GM23338 (cell line): ENCODE data around the gene CRISPLD2. TPM values are rescaled to one million over a fixed set of nuclear protein-coding genes. Genes with fewer than 3 reads are reported as not detected.

Experiments
- ATAC-seq: fragments of 200-7000 bp; cut with Tn5 transposase; 3 replicates; pipeline ENCODE4 v1.9.1; 2020
- DNase-seq: peaks from one replicate; pipeline ENCODE4 v3.0.0-alpha.2; 2015; ENCODE audit warnings: low spot score
- H2AFZ ChIP-seq: fragments of 200-600 bp; sonication (generic); 2 replicates; pipeline ENCODE4 v1.8.0; 2016; ENCODE audit warnings: antibody characterized with exemption, mild to moderate bottlenecking, moderate library complexity
- H3F3A ChIP-seq: fragments of 200-600 bp; sonication (generic); replicated peaks from 2 replicates; pipeline ENCODE4 v1.8.0; 2017; ENCODE audit warnings: antibody characterized with exemption, mixed run types, low read depth
- H3K27ac ChIP-seq: fragments of 200-600 bp; sonication (generic); 2 replicates; pipeline ENCODE4 v1.6.1; 2016; ENCODE audit warnings: low read depth
- H3K27me3 ChIP-seq: fragments of 200-600 bp; sonication (generic); 2 replicates; pipeline ENCODE4 v1.8.0; 2016; ENCODE audit warnings: mild to moderate bottlenecking, mixed run types, moderate library complexity; ENCODE audit not compliant: insufficient read depth
- H3K36me3 ChIP-seq: fragments of 200-600 bp; sonication (generic); 2 replicates; pipeline ENCODE4 v1.8.0; 2016; ENCODE audit warnings: mild to moderate bottlenecking; ENCODE audit not compliant: insufficient read depth
- H3K4me1 ChIP-seq: fragments of 200-600 bp; sonication (generic); 2 replicates; pipeline ENCODE4 v1.8.0; 2016; ENCODE audit warnings: mild to moderate bottlenecking, moderate library complexity; ENCODE audit not compliant: insufficient read depth
- H3K4me2 ChIP-seq: fragments of 200-600 bp; sonication (generic); 2 replicates; pipeline ENCODE4 v1.7.1; 2017; ENCODE audit warnings: mixed run types
- H3K4me3 ChIP-seq: fragments of 200-600 bp; sonication (generic); 2 replicates; pipeline ENCODE4 v1.6.1; 2016; ENCODE audit warnings: mixed run types
- H3K79me2 ChIP-seq: fragments of 200-600 bp; sonication (generic); replicated peaks from 2 replicates; pipeline ENCODE4 v1.8.0; 2017; ENCODE audit warnings: mild to moderate bottlenecking; ENCODE audit not compliant: insufficient read depth
- H3K9me2 ChIP-seq: fragments of 200-600 bp; sonication (generic); 2 replicates; pipeline ENCODE4 v1.8.0; 2017; ENCODE audit not compliant: insufficient read depth
- H4K20me1 ChIP-seq: fragments of 200-600 bp; sonication (generic); replicated peaks from 2 replicates; pipeline ENCODE4 v1.8.0; 2017; ENCODE audit warnings: mild to moderate bottlenecking; ENCODE audit not compliant: insufficient read depth
- H3K27ac Mint-ChIP-seq: 2 replicates; pipeline ENCODE4 v1.8.0; 2020; ENCODE audit warnings: inconsistent platforms, mild to moderate bottlenecking, moderate library complexity, mixed read lengths
- H3K27me3 Mint-ChIP-seq: 3 replicates; pipeline ENCODE4 v1.8.0; 2022; ENCODE audit warnings: low read depth, mild to moderate bottlenecking, moderate library complexity, mixed read lengths, inconsistent platforms; ENCODE audit not compliant: insufficient read depth, poor library complexity
- H3K36me3 Mint-ChIP-seq: 3 replicates; pipeline ENCODE4 v1.8.0; 2021; ENCODE audit warnings: low read depth, mild to moderate bottlenecking, inconsistent platforms, moderate library complexity, mixed read lengths
- H3K4me1 Mint-ChIP-seq: 3 replicates; pipeline ENCODE4 v1.8.0; 2020; ENCODE audit warnings: mild to moderate bottlenecking, inconsistent platforms, mixed read lengths
- H3K4me3 Mint-ChIP-seq: 3 replicates; pipeline ENCODE4 v1.8.0; 2021; ENCODE audit warnings: moderate library complexity, mild to moderate bottlenecking, inconsistent platforms, mixed read lengths
- H3K9me3 Mint-ChIP-seq: 3 replicates; pipeline ENCODE4 v1.8.0; 2020; ENCODE audit warnings: moderate library complexity, mild to moderate bottlenecking, inconsistent platforms, mixed read lengths
- EZH2 ChIP-seq: fragments of 200-600 bp; sonication (generic); IDR thresholded peaks from one replicate; pipeline ENCODE4 v1.8.0; 2017; ENCODE audit warnings: antibody characterized with exemption, mild to moderate bottlenecking, low read depth; ENCODE audit not compliant: unreplicated experiment
- JUNB ChIP-seq: IDR thresholded peaks from one replicate; pipeline ENCODE4 v1.6.1; 2016; ENCODE audit warnings: antibody characterized with exemption; ENCODE audit not compliant: unreplicated experiment
- POLR2AphosphoS5 ChIP-seq: IDR thresholded peaks from 2 replicates; pipeline ENCODE4 v1.6.1; 2016; ENCODE audit warnings: antibody characterized with exemption, low read depth
- REST ChIP-seq: IDR thresholded peaks from one replicate; pipeline ENCODE4 v1.6.1; 2018; ENCODE audit warnings: antibody characterized with exemption; ENCODE audit not compliant: unreplicated experiment
- ZNF114 ChIP-seq: fragments of 250-450 bp; sonication (Bioruptor Pico); IDR thresholded peaks from 2 replicates; pipeline ENCODE4 v1.5.0; 2020; ENCODE audit warnings: mild to moderate bottlenecking, moderate library complexity
- ZNF331 ChIP-seq: fragments of 250-450 bp; sonication (Bioruptor Pico); IDR thresholded peaks from 2 replicates; pipeline ENCODE4 v1.5.0; 2020; ENCODE audit warnings: low read depth, mild to moderate bottlenecking, moderate library complexity
- polyA plus RNA-seq: library from polyadenylated mRNA; unstranded; fragments of >200 nt; fragmentation: Nextera tagmentation; extraction: Ambion mirVana; gene quantifications from 2 replicates; pipeline ENCODE4 v1.2.1, GENCODE V29; 2016
- total RNA-seq: library from RNA; depleted of rRNA; stranded (reverse); fragments of >200 nt; shearing (Covaris generic); gene quantifications from 2 replicates; pipeline ENCODE4 v1.2.3, GENCODE V29; 2014
- TF ChIP-seq, protein P1 (sequence below): IDR thresholded peaks from 2 replicates; pipeline ENCODE4 v1.6.1; 2016; ENCODE audit warnings: antibody characterized with exemption
- TF ChIP-seq, protein P2 (sequence below), 2 experiments: fragments of 200-600 bp in 1 of 2; sonication (generic) in 1 of 2; conservative IDR thresholded peaks; 2 replicates each; pipeline versions ENCODE4 v1.5.1 to v1.6.1; 2016 to 2017; ENCODE audit warnings: antibody characterized with exemption in 2 of 2, low read depth in 2 of 2, mild to moderate bottlenecking in 2 of 2, moderate library complexity in 1 of 2
- TF ChIP-seq, protein P3 (sequence below): fragments of 250-450 bp; sonication (Bioruptor Pico); IDR thresholded peaks from 2 replicates; pipeline ENCODE4 v1.5.0; 2020; ENCODE audit warnings: mild to moderate bottlenecking, moderate library complexity

The CRISPLD2 gene
- total and polyA plus RNA-seq, 2 experiments from 2014 or later, result 2.6 to 8.3 TPM

DNA sequence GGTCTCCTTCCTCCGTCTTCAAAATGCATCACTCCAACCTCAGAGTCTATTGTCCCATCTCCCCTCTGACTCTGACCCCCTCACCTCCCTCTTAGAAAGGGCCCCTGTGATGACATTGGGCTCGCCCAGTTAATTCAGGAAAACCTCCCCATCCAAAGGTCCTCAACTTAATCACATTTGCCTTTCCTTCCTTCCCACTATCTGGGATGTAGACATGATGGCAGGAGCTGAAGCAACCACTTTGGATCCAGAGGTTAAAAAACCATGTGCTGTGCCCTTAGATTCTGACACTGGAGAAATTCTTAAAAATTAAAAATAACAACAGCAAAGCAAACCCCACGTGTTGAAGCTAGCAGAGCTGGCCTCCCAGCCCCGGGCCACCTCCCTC lies 111.3 kb downstream of the CRISPLD2 start:
- no peaks in the 10 kb centered on the region for H3K79me2 ChIP-seq
- no peaks in the 10 kb centered on the region for H3K36me3 ChIP-seq
- H3K4me1 Mint-ChIP-seq, result peaks cover 2% of the 10 kb centered on the region; the same call in 1 of the 3 replicates
- no peak overlapping the region for H3K27ac Mint-ChIP-seq
- no peak overlapping the region for H3K27ac ChIP-seq
- H3K9me2 ChIP-seq, result no peaks in the 10 kb centered on the region
- no peaks in the 10 kb centered on the region for H4K20me1 ChIP-seq
- no peaks in the 10 kb centered on the region for H3K27me3 ChIP-seq
- no peak for TF ChIP-seq REST
- no peak for TF ChIP-seq ZNF114 (CRISPR knock-in tag)
- TF ChIP-seq JUNB, result no peak
- TF ChIP-seq, protein P1, sequence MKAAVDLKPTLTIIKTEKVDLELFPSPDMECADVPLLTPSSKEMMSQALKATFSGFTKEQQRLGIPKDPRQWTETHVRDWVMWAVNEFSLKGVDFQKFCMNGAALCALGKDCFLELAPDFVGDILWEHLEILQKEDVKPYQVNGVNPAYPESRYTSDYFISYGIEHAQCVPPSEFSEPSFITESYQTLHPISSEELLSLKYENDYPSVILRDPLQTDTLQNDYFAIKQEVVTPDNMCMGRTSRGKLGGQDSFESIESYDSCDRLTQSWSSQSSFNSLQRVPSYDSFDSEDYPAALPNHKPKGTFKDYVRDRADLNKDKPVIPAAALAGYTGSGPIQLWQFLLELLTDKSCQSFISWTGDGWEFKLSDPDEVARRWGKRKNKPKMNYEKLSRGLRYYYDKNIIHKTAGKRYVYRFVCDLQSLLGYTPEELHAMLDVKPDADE, result no peak
- no peak for TF ChIP-seq ZNF331
- no peak for TF ChIP-seq POLR2AphosphoS5
- TF ChIP-seq, protein P2, sequence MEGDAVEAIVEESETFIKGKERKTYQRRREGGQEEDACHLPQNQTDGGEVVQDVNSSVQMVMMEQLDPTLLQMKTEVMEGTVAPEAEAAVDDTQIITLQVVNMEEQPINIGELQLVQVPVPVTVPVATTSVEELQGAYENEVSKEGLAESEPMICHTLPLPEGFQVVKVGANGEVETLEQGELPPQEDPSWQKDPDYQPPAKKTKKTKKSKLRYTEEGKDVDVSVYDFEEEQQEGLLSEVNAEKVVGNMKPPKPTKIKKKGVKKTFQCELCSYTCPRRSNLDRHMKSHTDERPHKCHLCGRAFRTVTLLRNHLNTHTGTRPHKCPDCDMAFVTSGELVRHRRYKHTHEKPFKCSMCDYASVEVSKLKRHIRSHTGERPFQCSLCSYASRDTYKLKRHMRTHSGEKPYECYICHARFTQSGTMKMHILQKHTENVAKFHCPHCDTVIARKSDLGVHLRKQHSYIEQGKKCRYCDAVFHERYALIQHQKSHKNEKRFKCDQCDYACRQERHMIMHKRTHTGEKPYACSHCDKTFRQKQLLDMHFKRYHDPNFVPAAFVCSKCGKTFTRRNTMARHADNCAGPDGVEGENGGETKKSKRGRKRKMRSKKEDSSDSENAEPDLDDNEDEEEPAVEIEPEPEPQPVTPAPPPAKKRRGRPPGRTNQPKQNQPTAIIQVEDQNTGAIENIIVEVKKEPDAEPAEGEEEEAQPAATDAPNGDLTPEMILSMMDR (conservative IDR thresholded peaks at IDR 0.05; ENCODE audit: low read depth in 2 of 2), result no peak
- TF ChIP-seq, protein P3, sequence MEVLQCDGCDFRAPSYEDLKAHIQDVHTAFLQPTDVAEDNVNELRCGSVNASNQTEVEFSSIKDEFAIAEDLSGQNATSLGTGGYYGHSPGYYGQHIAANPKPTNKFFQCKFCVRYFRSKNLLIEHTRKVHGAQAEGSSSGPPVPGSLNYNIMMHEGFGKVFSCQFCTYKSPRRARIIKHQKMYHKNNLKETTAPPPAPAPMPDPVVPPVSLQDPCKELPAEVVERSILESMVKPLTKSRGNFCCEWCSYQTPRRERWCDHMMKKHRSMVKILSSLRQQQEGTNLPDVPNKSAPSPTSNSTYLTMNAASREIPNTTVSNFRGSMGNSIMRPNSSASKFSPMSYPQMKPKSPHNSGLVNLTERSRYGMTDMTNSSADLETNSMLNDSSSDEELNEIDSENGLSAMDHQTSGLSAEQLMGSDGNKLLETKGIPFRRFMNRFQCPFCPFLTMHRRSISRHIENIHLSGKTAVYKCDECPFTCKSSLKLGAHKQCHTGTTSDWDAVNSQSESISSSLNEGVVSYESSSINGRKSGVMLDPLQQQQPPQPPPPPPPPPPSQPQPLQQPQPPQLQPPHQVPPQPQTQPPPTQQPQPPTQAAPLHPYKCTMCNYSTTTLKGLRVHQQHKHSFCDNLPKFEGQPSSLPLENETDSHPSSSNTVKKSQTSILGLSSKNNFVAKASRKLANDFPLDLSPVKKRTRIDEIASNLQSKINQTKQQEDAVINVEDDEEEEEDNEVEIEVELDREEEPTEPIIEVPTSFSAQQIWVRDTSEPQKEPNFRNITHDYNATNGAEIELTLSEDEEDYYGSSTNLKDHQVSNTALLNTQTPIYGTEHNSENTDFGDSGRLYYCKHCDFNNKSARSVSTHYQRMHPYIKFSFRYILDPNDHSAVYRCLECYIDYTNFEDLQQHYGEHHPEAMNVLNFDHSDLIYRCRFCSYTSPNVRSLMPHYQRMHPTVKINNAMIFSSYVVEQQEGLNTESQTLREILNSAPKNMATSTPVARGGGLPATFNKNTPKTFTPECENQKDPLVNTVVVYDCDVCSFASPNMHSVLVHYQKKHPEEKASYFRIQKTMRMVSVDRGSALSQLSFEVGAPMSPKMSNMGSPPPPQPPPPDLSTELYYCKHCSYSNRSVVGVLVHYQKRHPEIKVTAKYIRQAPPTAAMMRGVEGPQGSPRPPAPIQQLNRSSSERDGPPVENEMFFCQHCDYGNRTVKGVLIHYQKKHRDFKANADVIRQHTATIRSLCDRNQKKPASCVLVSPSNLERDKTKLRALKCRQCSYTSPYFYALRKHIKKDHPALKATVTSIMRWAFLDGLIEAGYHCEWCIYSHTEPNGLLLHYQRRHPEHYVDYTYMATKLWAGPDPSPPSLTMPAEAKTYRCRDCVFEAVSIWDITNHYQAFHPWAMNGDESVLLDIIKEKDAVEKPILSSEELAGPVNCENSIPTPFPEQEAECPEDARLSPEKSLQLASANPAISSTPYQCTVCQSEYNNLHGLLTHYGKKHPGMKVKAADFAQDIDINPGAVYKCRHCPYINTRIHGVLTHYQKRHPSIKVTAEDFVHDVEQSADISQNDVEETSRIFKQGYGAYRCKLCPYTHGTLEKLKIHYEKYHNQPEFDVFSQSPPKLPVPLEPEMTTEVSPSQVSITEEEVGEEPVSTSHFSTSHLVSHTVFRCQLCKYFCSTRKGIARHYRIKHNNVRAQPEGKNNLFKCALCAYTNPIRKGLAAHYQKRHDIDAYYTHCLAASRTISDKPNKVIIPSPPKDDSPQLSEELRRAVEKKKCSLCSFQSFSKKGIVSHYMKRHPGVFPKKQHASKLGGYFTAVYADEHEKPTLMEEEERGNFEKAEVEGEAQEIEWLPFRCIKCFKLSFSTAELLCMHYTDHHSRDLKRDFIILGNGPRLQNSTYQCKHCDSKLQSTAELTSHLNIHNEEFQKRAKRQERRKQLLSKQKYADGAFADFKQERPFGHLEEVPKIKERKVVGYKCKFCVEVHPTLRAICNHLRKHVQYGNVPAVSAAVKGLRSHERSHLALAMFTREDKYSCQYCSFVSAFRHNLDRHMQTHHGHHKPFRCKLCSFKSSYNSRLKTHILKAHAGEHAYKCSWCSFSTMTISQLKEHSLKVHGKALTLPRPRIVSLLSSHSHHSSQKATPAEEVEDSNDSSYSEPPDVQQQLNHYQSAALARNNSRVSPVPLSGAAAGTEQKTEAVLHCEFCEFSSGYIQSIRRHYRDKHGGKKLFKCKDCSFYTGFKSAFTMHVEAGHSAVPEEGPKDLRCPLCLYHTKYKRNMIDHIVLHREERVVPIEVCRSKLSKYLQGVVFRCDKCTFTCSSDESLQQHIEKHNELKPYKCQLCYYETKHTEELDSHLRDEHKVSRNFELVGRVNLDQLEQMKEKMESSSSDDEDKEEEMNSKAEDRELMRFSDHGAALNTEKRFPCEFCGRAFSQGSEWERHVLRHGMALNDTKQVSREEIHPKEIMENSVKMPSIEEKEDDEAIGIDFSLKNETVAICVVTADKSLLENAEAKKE, result no peak
- TF ChIP-seq EZH2, result no peak
- DNase-seq, result no peak
- no peaks in the 10 kb centered on the region; the same call in 2 of the 3 replicates for H3K9me3 Mint-ChIP-seq
- no peak overlapping the region for H3K4me2 ChIP-seq
- no peak for ATAC-seq
- H3K36me3 Mint-ChIP-seq, result no peaks in the 10 kb centered on the region; the same call in 2 of the 3 replicates
- no peaks in the 10 kb centered on the region for H3K4me1 ChIP-seq
- H3K4me3 Mint-ChIP-seq, result no peak overlapping the region
- no peak overlapping the region for H2AFZ ChIP-seq
- no peak overlapping the region for H3K4me3 ChIP-seq
- H3F3A ChIP-seq, result no peaks in the 10 kb centered on the region
- peaks cover 5% of the 10 kb centered on the region for H3K27me3 Mint-ChIP-seq
